H1 (cell line): ENCODE measurements around the gene P2RY13. TPM values are rescaled to one million over a fixed set of nuclear protein-coding genes. Genes with fewer than 3 reads are reported as not detected.

Experiments
- CTCF ChIA-PET: fragments of 300-600 bp; sonication (Branson Sonifier 250); formaldehyde crosslinking; loops from one replicate; lab custom pipeline; 2021; ENCODE audit not compliant: partially characterized antibody; lab: Charles Lee
- POLR2A ChIA-PET: fragments of 300-600 bp; sonication (Branson Sonifier 250); formaldehyde crosslinking; loops from one replicate; lab custom pipeline; 2021; ENCODE audit warnings: inconsistent platforms; ENCODE audit not compliant: partially characterized antibody; lab: Charles Lee
- DNase-seq, 2 experiments: peaks; one replicate each; pipeline versions ENCODE4 v3.0.0 to v3.0.0-alpha.2; 2010 to 2022; ENCODE audit warnings: low spot score in 2 of 2, low read depth in 1 of 2, mixed read lengths in 1 of 2
- FAIRE-seq: peaks from 2 replicates; lab custom pipeline; 2011; peaks lifted over from hg19 to GRCh38; lab: Jason Lieb, UNC
- H2AFZ ChIP-seq: 2 replicates; pipeline ENCODE4 v1.8.1; 2012; ENCODE audit warnings: low read length, inconsistent platforms
- H2AK5ac ChIP-seq: 2 replicates; pipeline ENCODE4 v1.6.1; 2013; ENCODE audit warnings: low read depth, low read length
- H2BK120ac ChIP-seq: replicated peaks from 2 replicates; pipeline ENCODE3; 2013; ENCODE audit warnings: low read depth, low read length, inconsistent platforms
- H2BK12ac ChIP-seq: 2 replicates; pipeline ENCODE4 v1.6.1; 2013; ENCODE audit warnings: low read depth, low read length
- H2BK15ac ChIP-seq: 2 replicates; pipeline ENCODE4 v1.6.1; 2013; ENCODE audit warnings: low read length
- H2BK20ac ChIP-seq: 2 replicates; pipeline ENCODE4 v1.6.1; 2013; ENCODE audit warnings: low read length
- H2BK5ac ChIP-seq: 2 replicates; pipeline ENCODE4 v1.6.1; 2013; ENCODE audit warnings: low read depth, low read length
- H3K14ac ChIP-seq: 2 replicates; pipeline ENCODE4 v1.6.1; 2013; ENCODE audit warnings: inconsistent platforms; ENCODE audit not compliant: insufficient read length
- H3K18ac ChIP-seq: 2 replicates; pipeline ENCODE4 v1.6.1; 2013; ENCODE audit warnings: low read length; ENCODE audit errors: extremely low read depth
- H3K23ac ChIP-seq: 2 replicates; pipeline ENCODE4 v1.6.1; 2013; ENCODE audit warnings: inconsistent platforms; ENCODE audit not compliant: insufficient read length
- H3K23me2 ChIP-seq: 2 replicates; pipeline ENCODE4 v1.6.1; 2013; ENCODE audit warnings: low read depth, low read length
- H3K27ac ChIP-seq: 2 replicates; pipeline ENCODE4 v1.6.1; 2011; ENCODE audit warnings: low read depth, low read length, inconsistent platforms
- H3K27me3 ChIP-seq, 4 experiments: replicated peaks in 1 of 4; 1 replicate in 1 of 4; 2 replicates in 3 of 4; pipeline versions ENCODE4 v1.6.1 to v1.8.1; 2011 to 2013; ENCODE audit warnings: low read length in 3 of 4, mild to moderate bottlenecking in 3 of 4, inconsistent platforms in 2 of 4, mixed read lengths in 2 of 4, moderate library complexity in 1 of 4; ENCODE audit not compliant: control insufficient read depth in 3 of 4, insufficient read depth in 3 of 4; ENCODE audit errors: extremely low read depth in 1 of 4
- H3K36me3 ChIP-seq, 4 experiments: 2 replicates each; pipeline versions ENCODE4 v1.6.1 to v1.8.1; 2011 to 2013; ENCODE audit warnings: mild to moderate bottlenecking in 4 of 4, low read length in 3 of 4, moderate library complexity in 2 of 4, control low read depth in 1 of 4, inconsistent platforms in 1 of 4; ENCODE audit not compliant: insufficient read depth in 4 of 4, control insufficient read depth in 2 of 4
- H3K4ac ChIP-seq: replicated peaks from 2 replicates; pipeline ENCODE3; 2013; ENCODE audit warnings: low read length, low read depth, mixed read lengths, inconsistent platforms; ENCODE audit not compliant: insufficient read length
- H3K4me1 ChIP-seq, 4 experiments: replicated peaks in 1 of 4; 1 replicate in 1 of 4; 2 replicates in 3 of 4; pipeline versions ENCODE4 v1.6.1 to v1.8.1; 2011 to 2013; ENCODE audit warnings: low read length in 3 of 4, inconsistent platforms in 2 of 4, mixed read lengths in 1 of 4; ENCODE audit not compliant: insufficient read depth in 4 of 4, control insufficient read depth in 3 of 4
- H3K4me2 ChIP-seq, 2 experiments: 2 replicates each; pipeline versions ENCODE4 v1.6.1 to v1.8.1; 2011 to 2013; ENCODE audit warnings: low read depth in 2 of 2, low read length in 2 of 2, control low read depth in 1 of 2, inconsistent platforms in 1 of 2, mild to moderate bottlenecking in 1 of 2; ENCODE audit not compliant: insufficient read depth in 1 of 2
- H3K4me3 ChIP-seq, 4 experiments: fragments of 200-600, 300-600 bp in 1 of 4; sonication (generic), shearing (Covaris generic), sonication (Bioruptor Twin) in 1 of 4; 2 replicates each; pipeline versions ENCODE4 v1.5.1 to v1.8.1; 2011 to 2016; ENCODE audit warnings: low read length in 4 of 4, low read depth in 3 of 4, control low read depth in 2 of 4, inconsistent platforms in 2 of 4, mild to moderate bottlenecking in 2 of 4, mixed read lengths in 1 of 4, moderate library complexity in 1 of 4; ENCODE audit not compliant: insufficient read depth in 2 of 4; ENCODE audit errors: extremely low read depth in 1 of 4
- H3K56ac ChIP-seq: replicated peaks from 2 replicates; pipeline ENCODE3; 2013; ENCODE audit warnings: low read depth, mild to moderate bottlenecking, mixed read lengths, low read length, inconsistent platforms; ENCODE audit not compliant: insufficient read length
- H3K79me1 ChIP-seq: 2 replicates; pipeline ENCODE4 v1.6.1; 2013; ENCODE audit warnings: low read depth, low read length, control low read depth
- H3K79me2 ChIP-seq, 2 experiments: 2 replicates each; pipeline versions ENCODE4 v1.6.1 to v1.8.1; 2012 to 2013; ENCODE audit warnings: low read length in 2 of 2, mild to moderate bottlenecking in 2 of 2, inconsistent platforms in 1 of 2; ENCODE audit not compliant: insufficient read depth in 2 of 2, control insufficient read depth in 1 of 2
- H3K9ac ChIP-seq, 4 experiments: replicated peaks in 1 of 4; 1 replicate in 1 of 4; 2 replicates in 3 of 4; pipeline versions ENCODE4 v1.6.1 to v1.8.1; 2011 to 2013; ENCODE audit warnings: low read depth in 3 of 4, low read length in 3 of 4, control low read depth in 2 of 4, mild to moderate bottlenecking in 2 of 4, moderate library complexity in 2 of 4, inconsistent platforms in 1 of 4; ENCODE audit errors: extremely low read depth in 1 of 4
- H3K9me3 ChIP-seq, 2 experiments: 2 replicates each; pipeline versions ENCODE4 v1.6.1 to v1.8.1; 2012 to 2013; ENCODE audit warnings: mild to moderate bottlenecking in 2 of 2, moderate library complexity in 2 of 2, control low read depth in 1 of 2, inconsistent platforms in 1 of 2, low read depth in 1 of 2, low read length in 1 of 2, mixed read lengths in 1 of 2; ENCODE audit not compliant: insufficient read depth in 2 of 2
- H4K20me1 ChIP-seq, 2 experiments: replicated peaks in 1 of 2; 2 replicates each; pipeline versions ENCODE3 to v1.8.1; 2011 to 2013; ENCODE audit warnings: inconsistent platforms in 2 of 2, low read length in 2 of 2, mild to moderate bottlenecking in 1 of 2; ENCODE audit not compliant: insufficient read depth in 2 of 2, control insufficient read depth in 1 of 2
- H4K5ac ChIP-seq: 2 replicates; pipeline ENCODE4 v1.6.1; 2013; ENCODE audit warnings: low read length, low read depth, mixed read lengths, inconsistent platforms; ENCODE audit not compliant: insufficient read length
- H4K8ac ChIP-seq: 2 replicates; pipeline ENCODE4 v1.8.0; 2013; ENCODE audit warnings: mild to moderate bottlenecking, moderate library complexity, low read length, inconsistent platforms; ENCODE audit not compliant: insufficient read depth; ENCODE audit errors: extremely low read depth
- H4K91ac ChIP-seq: replicated peaks from 2 replicates; pipeline ENCODE3; 2013; ENCODE audit warnings: low read length, mixed read lengths, inconsistent platforms; ENCODE audit not compliant: insufficient read length
- BACH1 ChIP-seq: IDR thresholded peaks from 2 replicates; pipeline ENCODE4 v1.6.1; 2012; ENCODE audit warnings: low read length, improper control_type of control experiment
- CREB1 ChIP-seq: IDR thresholded peaks from 2 replicates; pipeline ENCODE4 v1.6.1; 2012; ENCODE audit warnings: inconsistent platforms
- FOSL1 ChIP-seq: IDR thresholded peaks from 2 replicates; pipeline ENCODE4 v1.6.1; 2011; ENCODE audit warnings: mild to moderate bottlenecking, low read depth, low read length, moderate library complexity; ENCODE audit not compliant: insufficient read depth
- KDM1A ChIP-seq: fragments of 200-600, 300-600 bp; sonication (generic); IDR thresholded peaks from 2 replicates; pipeline ENCODE4 v1.7.1; 2016; ENCODE audit warnings: mild to moderate bottlenecking, low read length, borderline replicate concordance
- RXRA ChIP-seq: IDR thresholded peaks from 2 replicates; pipeline ENCODE4 v1.6.1; 2011; ENCODE audit warnings: low read depth, mild to moderate bottlenecking, low read length, moderate library complexity; ENCODE audit not compliant: insufficient read depth
- YY1 ChIP-seq: IDR thresholded peaks from 2 replicates; pipeline ENCODE4 v1.6.1; 2011; ENCODE audit warnings: low read depth, mild to moderate bottlenecking, low read length
- WGBS, 2 experiments: shearing (Covaris generic) in 1 of 2; methylation state at CpG; one replicate each; pipeline versions ENCODE4 v1.1.6 to v1.1.7; 2013 to 2015; ENCODE audit warnings: low lambda C conversion rate in 2 of 2, mixed read lengths in 2 of 2, inconsistent platforms in 1 of 2, low coverage in 1 of 2, missing lambda C conversion rate in 1 of 2; ENCODE audit not compliant: insufficient replicate concordance in 2 of 2, insufficient coverage in 1 of 2, insufficient read length in 1 of 2; ENCODE audit errors: extremely low coverage in 1 of 2, missing lambda C conversion rate in 1 of 2; 5-methylcytosine and 5-hydroxymethylcytosine counted together
- polyA plus RNA-seq, 7 experiments: library from polyadenylated mRNA; depleted of rRNA in 3 of 7; stranded (reverse) in 5 of 7; unstranded in 2 of 7; fragments of >200 nt in 5 of 7; fragments of 200-250 nt in 2 of 7; gene quantifications; 1 replicate in 5 of 7; 2 replicates in 1 of 7; 4 replicates in 1 of 7; pipeline versions ENCODE4 v1.2.1 to v1.2.3, GENCODE V29; 2011 to 2013; ENCODE audit warnings: missing spikeins in 2 of 7, mixed read lengths in 2 of 7
- total RNA-seq: library from RNA; stranded (reverse); fragmentation: NEBNext Ultra II Directional; extraction: Animal tissue kit (Norgen Biotek cat#: 25700); gene quantifications from 2 replicates; pipeline ENCODE4 v1.2.1, GENCODE V29; 2021

Gene P2RY13
- total and polyA plus RNA-seq, 2 of the 8 experiments (the other 6 are each of a cell fraction or from before 2014, with no cell fraction given), result not detected

- H3K4me2 ChIP-seq, result no peak overlapping the region
- no peaks in the 10 kb centered on the region for H3K36me3 ChIP-seq
- H4K20me1 ChIP-seq, result no peaks in the 10 kb centered on the region
- H3K23me2 ChIP-seq, result no peaks in the 10 kb centered on the region
- H3K27ac ChIP-seq, result no peak overlapping the region
- 70% methylated on average over 2 of the region's 2 CpGs; no CpG with 5 or more reads in 1 of the 2 experiments for WGBS, 2 experiments
- H4K5ac ChIP-seq, result no peak overlapping the region
- no peak overlapping the region for H4K8ac ChIP-seq
- no peak overlapping the region for H2BK12ac ChIP-seq
- no peak overlapping the region for H2BK120ac ChIP-seq
- DNase-seq, result no peak
- H3K79me2 ChIP-seq, result no peaks in the 10 kb centered on the region
- ChIA-PET CTCF (interaction anchor here (0.8 to 1.3 kb wide), 7 partner anchors 9 to 29 kb away, joined by 3 to 6 read pairs (median 3); no protein-coding TSS in a partner anchor), POLR2A (no interaction called here)
- no peaks in the 10 kb centered on the region for H3K79me1 ChIP-seq
- no peaks in the 10 kb centered on the region for H3K27me3 ChIP-seq
- H2BK15ac ChIP-seq, result no peak overlapping the region
- no peak overlapping the region for H2BK20ac ChIP-seq
- no peak overlapping the region for H3K23ac ChIP-seq
- H2AFZ ChIP-seq, result no peak overlapping the region
- no peak overlapping the region for H3K14ac ChIP-seq
- H3K4ac ChIP-seq, result no peak overlapping the region
- H3K18ac ChIP-seq, result no peak overlapping the region
- peaks cover 3 to 12% (median 6%) of the 10 kb centered on the region in 4 experiments; a peak in 4 of 7 replicates for H3K4me1 ChIP-seq
- TF ChIP-seq FOSL1 (no peak), KDM1A (no peak), BACH1 (no peak), YY1 (no peak), RXRA (no peak), CREB1 (no peak)
- TF ChIP-seq, all 59 proteins: peak for 0
- H3K4me3 ChIP-seq, result no peak overlapping the region
- H2BK5ac ChIP-seq, result no peak overlapping the region
- no peak overlapping the region for H3K56ac ChIP-seq
- H4K91ac ChIP-seq, result no peak overlapping the region
- FAIRE-seq, result no peak
- no peaks in the 10 kb centered on the region for H3K9me3 ChIP-seq
- H3K9ac ChIP-seq, result no peak overlapping the region
- no peak overlapping the region for H2AK5ac ChIP-seq
Observed at GRCh38 chr3:151315846-151316245, 13.5 kb downstream of the P2RY13 start.
